Keratinocyte (primary cell): ENCODE measurements around the gene BTBD8. TPM values are rescaled to one million over a fixed set of nuclear protein-coding genes. Genes with fewer than 3 reads are reported as not detected.

Experiments
- DNase-seq: peaks from one replicate; pipeline ENCODE4 v3.0.0-alpha.2; 2011; ENCODE audit warnings: low read depth, missing footprints, low spot score
- FAIRE-seq: peaks from 2 replicates; lab custom pipeline; 2011; peaks lifted over from hg19 to GRCh38; lab: Jason Lieb, UNC
- H2AFZ ChIP-seq: 2 replicates; pipeline ENCODE4 v1.6.0; 2012; ENCODE audit warnings: low read length, control low read depth, inconsistent platforms; ENCODE audit not compliant: control insufficient read depth
- H3K27ac ChIP-seq: 2 replicates; pipeline ENCODE4 v1.5.1; 2011; ENCODE audit warnings: low read length; ENCODE audit not compliant: control insufficient read depth, insufficient read depth
- H3K27me3 ChIP-seq: 3 replicates; pipeline ENCODE4 v1.6.0; 2011; ENCODE audit warnings: low read length; ENCODE audit not compliant: control insufficient read depth, insufficient read depth; ENCODE audit errors: extremely low read depth
- H3K36me3 ChIP-seq, 2 experiments: 2 replicates in 1 of 2; 3 replicates in 1 of 2; pipeline ENCODE4 v1.5.1; 2011; ENCODE audit warnings: low read length in 2 of 2, mild to moderate bottlenecking in 1 of 2; ENCODE audit not compliant: control insufficient read depth in 2 of 2, insufficient read depth in 2 of 2; ENCODE audit errors: extremely low read depth in 1 of 2
- H3K4me1 ChIP-seq: 3 replicates; pipeline ENCODE4 v1.5.1; 2011; ENCODE audit warnings: low read length; ENCODE audit not compliant: control insufficient read depth, insufficient read depth; ENCODE audit errors: extremely low read depth
- H3K4me2 ChIP-seq: 3 replicates; pipeline ENCODE4 v1.6.0; 2011; ENCODE audit warnings: low read depth, low read length; ENCODE audit not compliant: control insufficient read depth, insufficient read depth; ENCODE audit errors: extremely low read depth
- H3K4me3 ChIP-seq, 3 experiments: fragments of 200-600 bp in 1 of 3; sonication (generic) in 1 of 3; 2 replicates in 2 of 3; 3 replicates in 1 of 3; pipeline ENCODE4 v1.5.1; 2011 to 2016; ENCODE audit warnings: low read length in 3 of 3, mild to moderate bottlenecking in 3 of 3, control low read depth in 2 of 3, inconsistent platforms in 1 of 3, low read depth in 1 of 3, mixed read lengths in 1 of 3, mixed run types in 1 of 3, moderate library complexity in 1 of 3; ENCODE audit not compliant: control insufficient read depth in 2 of 3, insufficient read depth in 2 of 3; ENCODE audit errors: extremely low read depth in 1 of 3
- H3K79me2 ChIP-seq: 2 replicates; pipeline ENCODE4 v1.6.0; 2012; ENCODE audit warnings: low read length; ENCODE audit not compliant: control insufficient read depth, insufficient read depth
- H3K9ac ChIP-seq: 3 replicates; pipeline ENCODE4 v1.6.0; 2011; ENCODE audit warnings: low read length; ENCODE audit not compliant: control insufficient read depth, insufficient read depth; ENCODE audit errors: extremely low read depth
- H3K9me1 ChIP-seq: 3 replicates; pipeline ENCODE4 v1.6.0; 2011; ENCODE audit warnings: low read length; ENCODE audit not compliant: control insufficient read depth, insufficient read depth; ENCODE audit errors: extremely low read depth
- H3K9me3 ChIP-seq: 2 replicates; pipeline ENCODE4 v1.5.1; 2012; ENCODE audit warnings: low read depth, low read length; ENCODE audit not compliant: control insufficient read depth
- H4K20me1 ChIP-seq: 3 replicates; pipeline ENCODE4 v1.6.0; 2011; ENCODE audit warnings: low read length; ENCODE audit not compliant: control insufficient read depth, insufficient read depth; ENCODE audit errors: extremely low read depth
- EZH2 ChIP-seq: IDR thresholded peaks from one replicate; pipeline ENCODE4 v1.6.1; 2012; ENCODE audit warnings: inconsistent platforms, mild to moderate bottlenecking, low read length, moderate library complexity
- dilution Hi-C: fragments of 300-500 bp; cut with MboI; formaldehyde crosslinking; loops from one replicate; pipeline ENCODE4 v1.7.0; 2020; ENCODE audit warnings: low sequenced_read_pairs; ENCODE audit not compliant: extremely low pct_ligation_motif_present
- polyA minus RNA-seq, 3 experiments: library from RNA; depleted of rRNA, polyadenylated mRNA; stranded (reverse); fragments of >200 nt; gene quantifications; 1 replicate in 1 of 3; 2 replicates in 1 of 3; 3 replicates in 1 of 3; pipeline ENCODE4 v1.2.3, GENCODE V29; 2011
- polyA plus RNA-seq, 5 experiments: library from polyadenylated mRNA; depleted of rRNA in 3 of 5; stranded (reverse) in 3 of 5; stranded (forward) in 1 of 5; unstranded in 1 of 5; fragments of >200 nt; gene quantifications; 1 replicate in 1 of 5; 2 replicates in 3 of 5; 3 replicates in 1 of 5; pipeline versions ENCODE4 v1.2.1 to v1.2.3, GENCODE V29; 2011 to 2012; ENCODE audit warnings: missing spikeins in 2 of 5, low read depth in 1 of 5, low replicate concordance in 1 of 5
- TF ChIP-seq, protein P1 (sequence below), 3 experiments: IDR thresholded peaks in 1 of 3; conservative IDR thresholded peaks in 1 of 3; optimal IDR thresholded peaks in 1 of 3; 2 replicates in 2 of 3; 3 replicates in 1 of 3; pipeline versions ENCODE3 to v1.5.1; 2011; ENCODE audit warnings: low read length in 3 of 3, mild to moderate bottlenecking in 3 of 3, moderate library complexity in 2 of 3, control low read depth in 1 of 3, inconsistent platforms in 1 of 3; ENCODE audit not compliant: insufficient read depth in 2 of 3; ENCODE audit errors: extremely low read depth in 1 of 3

Gene BTBD8
- polyA plus RNA-seq (0.76 to 1.4 TPM (median 0.85 TPM) in 3 replicates), polyA minus RNA-seq (0.30 to 1.7 TPM (median 1.2 TPM) in 3 replicates)
- polyA plus RNA-seq (2011; ENCODE audit: low read depth) = 1.4 TPM
- polyA plus RNA-seq (2011; cell fraction: cytosol; rRNA removed) = 0.39 and 0.72 TPM in 2 replicates
- 1.9 and 2.5 TPM in 2 replicates for polyA plus RNA-seq (2011; cell fraction: nucleus; rRNA removed)
- 0.79 and 1.0 TPM in 2 replicates for polyA plus RNA-seq (2012; ENCODE audit: low replicate concordance)
- 1.3 TPM for polyA minus RNA-seq (2011; cell fraction: cytosol; rRNA and poly(A)+ RNA removed)
- 3.6 and 7.0 TPM in 2 replicates for polyA minus RNA-seq (2011; cell fraction: nucleus; rRNA and poly(A)+ RNA removed)

DNA sequence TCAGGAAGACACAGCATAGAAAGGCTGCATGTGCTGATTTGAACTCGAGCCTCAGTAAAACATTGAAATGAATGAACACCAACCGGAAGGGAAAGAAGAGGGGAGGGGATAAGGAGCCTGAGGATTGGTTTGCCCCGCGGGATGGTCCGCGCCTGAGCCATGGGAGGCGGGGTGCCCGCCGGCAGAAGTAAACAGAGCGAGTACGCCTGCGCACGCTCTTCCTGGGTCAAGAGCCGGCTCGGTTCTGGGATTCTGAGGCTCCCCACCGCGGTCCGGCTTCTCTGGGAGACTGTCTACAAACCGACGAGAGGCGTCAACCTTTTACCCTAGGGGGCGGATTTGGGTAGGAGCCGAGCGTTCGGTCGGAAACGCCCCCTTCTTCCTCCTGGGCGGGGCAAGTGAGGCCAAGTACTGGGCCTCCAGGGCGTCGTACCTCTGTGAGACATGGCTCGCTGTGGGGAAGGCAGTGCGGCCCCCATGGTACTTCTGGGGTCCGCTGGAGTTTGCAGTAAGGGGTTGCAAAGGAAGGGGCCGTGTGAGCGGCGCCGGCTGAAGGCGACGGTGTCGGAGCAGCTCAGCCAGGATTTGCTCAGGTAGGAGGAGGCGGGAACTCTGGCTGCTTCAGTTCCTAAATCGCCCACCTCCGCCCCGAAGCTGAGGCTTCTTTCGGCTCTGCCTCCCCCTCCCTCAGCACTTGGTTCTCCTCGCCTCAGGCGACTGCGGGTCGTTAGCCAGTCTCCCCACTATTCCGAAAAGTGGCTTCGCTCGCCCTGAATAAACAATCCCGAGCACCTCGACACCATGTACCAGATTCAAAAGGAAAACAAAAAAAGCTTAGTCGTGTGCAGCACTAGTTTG, at the start of gene BTBD8:
Gene BTBD8, plus strand, starts transcription at position 218 of the 858 bp plus-strand sequence. Its CDS starts 227 bp downstream, at position 445.
- Histone ChIP-seq H2AFZ (peak within 1 kb of the TSS; percentile 96), H3K9me1 (no peaks in the 10 kb centered on the region), H3K4me3 (peak within 1 kb of the TSS; percentile 65 to 93 (median 89)), H4K20me1 (no peaks in the 10 kb centered on the region), H3K4me1 (peaks cover 5% of the 10 kb centered on the region), H3K4me2 (peak within 1 kb of the TSS; percentile 91), H3K79me2 (no peaks in the 10 kb centered on the region), H3K9me3 (no peaks in the 10 kb centered on the region), H3K27me3 (no peaks in the 10 kb centered on the region), H3K9ac (peak within 1 kb of the TSS; percentile 84), H3K36me3 (no peaks in the 10 kb centered on the region), H3K27ac (peak within 1 kb of the TSS; percentile 62)
- TF ChIP-seq, protein P1, sequence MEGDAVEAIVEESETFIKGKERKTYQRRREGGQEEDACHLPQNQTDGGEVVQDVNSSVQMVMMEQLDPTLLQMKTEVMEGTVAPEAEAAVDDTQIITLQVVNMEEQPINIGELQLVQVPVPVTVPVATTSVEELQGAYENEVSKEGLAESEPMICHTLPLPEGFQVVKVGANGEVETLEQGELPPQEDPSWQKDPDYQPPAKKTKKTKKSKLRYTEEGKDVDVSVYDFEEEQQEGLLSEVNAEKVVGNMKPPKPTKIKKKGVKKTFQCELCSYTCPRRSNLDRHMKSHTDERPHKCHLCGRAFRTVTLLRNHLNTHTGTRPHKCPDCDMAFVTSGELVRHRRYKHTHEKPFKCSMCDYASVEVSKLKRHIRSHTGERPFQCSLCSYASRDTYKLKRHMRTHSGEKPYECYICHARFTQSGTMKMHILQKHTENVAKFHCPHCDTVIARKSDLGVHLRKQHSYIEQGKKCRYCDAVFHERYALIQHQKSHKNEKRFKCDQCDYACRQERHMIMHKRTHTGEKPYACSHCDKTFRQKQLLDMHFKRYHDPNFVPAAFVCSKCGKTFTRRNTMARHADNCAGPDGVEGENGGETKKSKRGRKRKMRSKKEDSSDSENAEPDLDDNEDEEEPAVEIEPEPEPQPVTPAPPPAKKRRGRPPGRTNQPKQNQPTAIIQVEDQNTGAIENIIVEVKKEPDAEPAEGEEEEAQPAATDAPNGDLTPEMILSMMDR (optimal IDR thresholded peaks at IDR 0.05 in 1 of 3, IDR thresholded peaks at IDR 0.05 in 1 of 3, conservative IDR thresholded peaks at IDR 0.05 in 1 of 3; ENCODE audit: extremely low read depth in 1 of 3, insufficient read depth in 2 of 3, low read length in 3 of 3) = no peak
- TF ChIP-seq EZH2 = no peak
- DNase-seq (peak; percentile 45), FAIRE-seq (peak; percentile 61)
- dilution Hi-C loops = no loop called here

DNA sequence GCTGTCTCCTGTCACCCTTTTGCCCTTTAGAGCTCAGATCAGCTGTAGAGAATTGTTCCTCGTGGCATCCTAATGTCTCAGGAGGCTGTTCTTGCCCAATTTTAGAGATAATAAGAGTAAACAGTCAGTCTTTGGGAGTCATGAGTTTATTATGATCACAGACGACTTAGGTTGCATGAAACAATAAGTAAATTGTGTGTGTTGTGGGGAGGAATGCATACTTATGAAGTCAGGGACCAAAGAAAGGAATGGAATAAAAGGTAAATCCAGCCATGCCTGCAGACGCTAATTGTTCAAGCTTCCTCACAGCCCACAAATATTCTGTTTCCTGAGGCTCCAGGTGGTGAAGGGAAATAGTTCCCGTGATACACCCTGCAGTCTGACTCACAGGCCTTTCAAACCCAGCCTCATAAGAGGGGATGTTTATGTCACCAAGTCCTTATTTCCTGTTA, 49.5 kb upstream of the BTBD8 start:
- FAIRE-seq = peak; percentile 88
- dilution Hi-C loops = no loop called here
- H2AFZ ChIP-seq = peak overlapping the region; percentile 83

More for the DNA sequence above, 49.5 kb upstream of the BTBD8 start:
- TF ChIP-seq, protein P1 (optimal IDR thresholded peaks at IDR 0.05 in 1 of 3, IDR thresholded peaks at IDR 0.05 in 1 of 3, conservative IDR thresholded peaks at IDR 0.05 in 1 of 3; ENCODE audit: extremely low read depth in 1 of 3, insufficient read depth in 2 of 3, low read length in 3 of 3) = no peak
- no peak for TF ChIP-seq EZH2
- Histone ChIP-seq H3K4me1 (peaks cover 16% of the 10 kb centered on the region), H3K4me3 (peak overlapping the region; percentile 53 to 65 (median 59)), H3K79me2 (no peaks in the 10 kb centered on the region), H3K9me1 (no peaks in the 10 kb centered on the region), H3K9me3 (no peaks in the 10 kb centered on the region), H3K9ac (peak overlapping the region; percentile 66), H3K36me3 (no peaks in the 10 kb centered on the region), H3K27me3 (no peaks in the 10 kb centered on the region), H3K27ac (peak overlapping the region; percentile 47), H3K4me2 (peak overlapping the region; percentile 91), H4K20me1 (no peaks in the 10 kb centered on the region)
- DNase-seq = peak; percentile 32
